LNCAP (cell line): ENCODE data around the gene RNF39.

Experiments used
- TF ChIP-seq, protein P1 (sequence below): fragments of 450-650 bp; IDR thresholded peaks from 2 replicates; pipeline ENCODE4 v1.5.1; 2017; ENCODE audit warnings: mild to moderate bottlenecking

Gene RNF39

DNA sequence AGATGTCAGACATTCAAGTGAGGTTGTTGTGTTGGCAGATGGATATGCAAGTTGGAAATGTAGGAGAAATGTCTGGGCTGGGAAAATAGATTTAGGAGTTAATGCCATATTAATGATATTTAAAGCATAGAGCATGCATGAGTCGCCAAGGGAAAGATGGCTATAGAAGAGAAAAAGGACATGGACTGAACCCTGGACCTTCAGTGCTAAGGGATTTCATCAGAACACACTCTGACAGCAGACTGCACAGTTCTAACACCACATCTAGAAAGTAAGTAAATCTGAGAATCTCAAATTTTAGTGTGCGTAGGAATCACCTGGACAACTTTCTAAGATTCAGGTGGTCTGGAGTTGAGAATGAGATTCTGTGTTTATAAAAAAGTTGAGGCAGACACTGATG is 31.8 kb downstream of the RNF39 start:
- TF ChIP-seq, protein P1, sequence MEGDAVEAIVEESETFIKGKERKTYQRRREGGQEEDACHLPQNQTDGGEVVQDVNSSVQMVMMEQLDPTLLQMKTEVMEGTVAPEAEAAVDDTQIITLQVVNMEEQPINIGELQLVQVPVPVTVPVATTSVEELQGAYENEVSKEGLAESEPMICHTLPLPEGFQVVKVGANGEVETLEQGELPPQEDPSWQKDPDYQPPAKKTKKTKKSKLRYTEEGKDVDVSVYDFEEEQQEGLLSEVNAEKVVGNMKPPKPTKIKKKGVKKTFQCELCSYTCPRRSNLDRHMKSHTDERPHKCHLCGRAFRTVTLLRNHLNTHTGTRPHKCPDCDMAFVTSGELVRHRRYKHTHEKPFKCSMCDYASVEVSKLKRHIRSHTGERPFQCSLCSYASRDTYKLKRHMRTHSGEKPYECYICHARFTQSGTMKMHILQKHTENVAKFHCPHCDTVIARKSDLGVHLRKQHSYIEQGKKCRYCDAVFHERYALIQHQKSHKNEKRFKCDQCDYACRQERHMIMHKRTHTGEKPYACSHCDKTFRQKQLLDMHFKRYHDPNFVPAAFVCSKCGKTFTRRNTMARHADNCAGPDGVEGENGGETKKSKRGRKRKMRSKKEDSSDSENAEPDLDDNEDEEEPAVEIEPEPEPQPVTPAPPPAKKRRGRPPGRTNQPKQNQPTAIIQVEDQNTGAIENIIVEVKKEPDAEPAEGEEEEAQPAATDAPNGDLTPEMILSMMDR: no peak

DNA sequence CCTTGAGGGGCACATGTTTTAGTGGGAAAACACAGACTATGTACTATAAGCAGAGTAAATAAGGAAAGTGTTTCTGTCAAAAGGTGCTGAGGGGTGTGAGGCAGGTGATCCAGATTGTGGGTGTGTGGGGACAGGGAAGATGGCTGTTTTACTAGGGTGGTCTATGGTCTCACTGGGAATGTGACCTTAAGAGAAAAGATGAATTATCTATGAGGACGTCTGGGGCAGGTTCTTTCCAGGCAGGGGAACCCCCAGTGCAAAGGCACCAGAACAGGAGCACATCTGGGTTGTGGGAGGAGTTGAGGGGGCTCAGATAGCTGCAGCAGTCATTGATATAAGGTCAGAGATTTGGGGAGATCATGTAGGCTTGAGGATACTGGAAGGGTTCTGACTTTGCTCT is 32.7 kb downstream of the RNF39 start:
- TF ChIP-seq, protein P1: no peak

DNA sequence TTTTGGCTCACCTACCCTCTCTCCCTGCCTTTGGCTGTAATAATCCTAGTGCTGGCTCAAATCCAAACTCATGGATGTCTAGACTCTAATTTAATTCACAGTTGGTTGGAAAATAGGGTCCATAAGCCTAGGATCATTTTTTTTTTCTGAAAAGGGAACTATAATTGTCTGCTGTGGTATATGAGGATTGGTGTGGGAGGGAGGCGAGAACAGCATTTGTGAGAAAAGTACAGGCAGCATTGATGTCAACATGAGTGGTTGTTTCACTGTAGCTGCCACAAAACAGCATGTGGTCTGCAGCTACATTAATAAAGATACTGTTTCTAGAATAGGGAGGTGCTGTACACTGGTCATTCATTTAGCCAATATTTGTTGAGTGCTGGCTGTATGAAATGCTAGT is 33.1 kb downstream of the RNF39 start:
- TF ChIP-seq, protein P1: no peak

DNA sequence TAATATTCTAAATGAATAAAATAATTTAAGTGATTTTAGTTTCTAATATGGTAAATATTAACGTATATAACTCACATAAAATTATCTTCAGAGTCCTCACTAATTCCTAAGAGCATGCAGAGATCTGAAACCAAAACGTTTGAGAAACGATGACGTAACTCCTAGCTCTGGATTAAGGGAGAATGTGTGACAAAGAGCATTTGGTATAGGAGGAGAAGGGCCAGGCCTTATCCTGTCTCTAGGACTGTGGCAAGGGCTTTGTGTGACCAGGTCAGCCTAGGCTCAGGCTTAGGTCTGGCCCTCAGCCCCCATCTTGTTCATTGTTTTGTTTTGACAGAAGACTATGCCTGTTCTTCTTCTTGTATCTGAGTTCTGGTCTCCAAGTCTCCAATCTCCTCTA is 33.7 kb downstream of the RNF39 start:
- TF ChIP-seq, protein P1: no peak

DNA sequence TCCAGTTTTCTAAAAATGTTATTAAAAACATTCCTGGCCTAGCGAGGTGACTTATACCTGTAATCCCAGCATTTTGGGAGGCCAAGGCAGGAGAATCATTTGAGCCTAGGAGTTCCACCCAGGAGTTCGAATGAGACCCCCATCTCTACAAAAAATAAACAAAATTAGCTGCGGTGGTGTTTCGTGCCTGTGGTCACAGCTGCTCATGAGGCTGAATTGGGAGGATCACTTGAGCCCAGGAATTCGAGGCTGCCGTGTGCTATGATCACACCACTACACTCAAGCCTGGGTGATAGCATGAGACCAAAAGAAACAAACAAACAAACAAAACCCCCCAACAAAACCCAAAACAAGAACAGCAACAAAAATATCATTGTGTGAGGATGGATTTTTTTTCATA is 34.3 kb downstream of the RNF39 start:
- TF ChIP-seq, protein P1: no peak

DNA sequence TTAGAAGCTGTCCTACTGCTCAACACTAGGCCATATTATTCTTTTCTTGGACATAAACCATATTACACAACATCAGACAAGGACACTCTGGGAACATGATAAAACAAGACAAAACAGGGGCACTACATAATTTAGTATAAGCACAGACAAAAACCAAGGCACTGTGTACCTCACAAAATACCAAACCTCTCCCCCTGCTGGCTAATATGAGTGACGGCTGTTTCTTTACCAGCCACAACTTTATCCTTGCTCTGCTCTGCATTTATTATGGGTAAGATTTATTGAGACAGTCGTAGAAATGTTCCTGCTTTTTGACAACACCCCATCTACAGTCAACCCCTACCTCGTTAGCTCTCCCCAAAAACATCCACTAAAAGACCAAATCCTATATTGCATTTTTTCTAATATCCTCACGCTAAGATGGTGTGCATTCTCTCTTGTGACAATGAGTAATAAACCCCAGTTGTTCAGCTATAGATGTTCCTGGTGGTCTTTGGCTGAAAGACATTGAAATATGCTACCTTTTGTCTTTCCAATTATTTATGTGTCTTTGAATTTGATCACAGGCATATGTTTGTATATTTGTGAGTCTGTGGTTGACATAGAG is 38.3 kb downstream of the RNF39 start:
- TF ChIP-seq, protein P1: peak; percentile 54

DNA sequence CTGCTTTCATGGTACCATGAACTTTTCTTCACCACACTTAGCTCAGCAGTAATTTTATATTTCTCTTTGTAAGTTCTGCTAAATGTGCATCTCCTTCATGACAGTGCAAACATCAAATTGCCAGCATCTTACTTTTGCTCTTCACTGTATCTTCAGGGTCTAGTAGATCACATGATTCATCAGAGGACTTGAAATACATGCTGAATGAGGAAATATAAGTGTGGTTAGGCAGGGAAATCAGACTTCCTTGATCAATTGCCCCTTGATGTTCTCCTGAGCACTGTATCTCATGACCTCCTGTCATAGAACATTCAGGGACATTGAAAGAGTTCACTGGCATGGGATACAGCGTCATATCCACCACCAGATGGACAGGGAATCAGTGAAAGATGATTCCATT is 39.8 kb downstream of the RNF39 start:
- TF ChIP-seq, protein P1: no peak

DNA sequence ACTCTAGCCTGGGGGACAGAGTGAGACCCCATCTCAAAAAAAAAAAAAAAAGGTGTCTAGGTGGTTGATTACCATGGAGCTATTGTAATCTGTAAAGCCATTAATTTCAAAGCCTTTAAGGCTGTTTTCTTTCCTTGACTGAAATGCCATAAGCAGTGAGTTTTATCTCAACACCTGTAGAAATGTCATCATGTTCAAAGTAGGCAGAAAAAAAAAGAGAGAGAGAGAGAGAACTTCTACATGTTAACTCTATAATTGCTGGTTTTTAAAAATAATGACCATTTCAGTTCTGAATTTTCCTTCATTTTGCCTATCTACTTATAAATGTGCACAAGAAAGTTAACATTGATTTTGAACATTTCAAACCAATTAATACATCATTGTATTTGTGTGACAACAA is 44.2 kb downstream of the RNF39 start:
- TF ChIP-seq, protein P1: no peak
